ENCODE results near the gene DOCK11.

The DOCK11 gene

GRCh38 chrX:118508635-118509034 is 13.0 kb downstream of the DOCK11 start:
- peak; percentile 25 for TF ChIP-seq CTCF (conservative IDR thresholded peaks at IDR 0.05; ENCODE audit: low read depth, low read length)
- no peak for DNase-seq (ENCODE audit: low read depth)
- no peak overlapping the region for H3K4me3 ChIP-seq (ENCODE audit: low read depth, low read length)

- no peak for TF ChIP-seq CTCF (conservative IDR thresholded peaks at IDR 0.05; ENCODE audit: low read depth, low read length)
- no peak for DNase-seq (ENCODE audit: low read depth)
- no peak overlapping the region for H3K4me3 ChIP-seq (ENCODE audit: low read depth, low read length)
These were observed 14.5 kb downstream of the DOCK11 start for GRCh38 chrX:118510111-118510510.

- TF ChIP-seq CTCF (conservative IDR thresholded peaks at IDR 0.05; ENCODE audit: low read depth, low read length), result no peak
- H3K4me3 ChIP-seq (ENCODE audit: low read depth, low read length), result no peak overlapping the region
- no peak for DNase-seq (ENCODE audit: low read depth)
These were observed 17.7 kb downstream of the DOCK11 start for GRCh38 chrX:118513120-118513898.

- peak; percentile 71 for DNase-seq (ENCODE audit: low read depth)
- no peak for TF ChIP-seq CTCF (conservative IDR thresholded peaks at IDR 0.05; ENCODE audit: low read depth, low read length)
- H3K4me3 ChIP-seq (ENCODE audit: low read depth, low read length), result no peak overlapping the region
These were observed 24.0 kb downstream of the DOCK11 start for GRCh38 chrX:118519411-118520215.

GRCh38 chrX:118520216-118521206 is 24.9 kb downstream of the DOCK11 start:
- no peak for TF ChIP-seq CTCF (conservative IDR thresholded peaks at IDR 0.05; ENCODE audit: low read depth, low read length)

GRCh38 chrX:118521435-118521834 is 25.8 kb downstream of the DOCK11 start:
- peak; percentile 77 for DNase-seq (ENCODE audit: low read depth)

More at GRCh38 chrX:118520216-118521206, 24.9 kb downstream of the DOCK11 start:
- no peak overlapping the region for H3K4me3 ChIP-seq (ENCODE audit: low read depth, low read length)
- peak; percentile 64 for DNase-seq (ENCODE audit: low read depth)

More at GRCh38 chrX:118521435-118521834, 25.8 kb downstream of the DOCK11 start:
- no peak for TF ChIP-seq CTCF (conservative IDR thresholded peaks at IDR 0.05; ENCODE audit: low read depth, low read length)
- H3K4me3 ChIP-seq (ENCODE audit: low read depth, low read length), result no peak overlapping the region

Measured in choroid plexus epithelial cell (primary cell).